LoVo (cell line): ENCODE results near the gene RAP1GAP.
"Not testable (repeated sequence)": the region's sequence is repeated elsewhere in the genome, so short reads cannot be mapped to it uniquely, and the experiment has no call there.

Source experiments
- DNase-seq: peaks from one replicate; pipeline ENCODE4 v3.0.0-alpha.2; 2016; ENCODE audit warnings: low spot score

Gene RAP1GAP

GRCh38 chr1:21644348-21644747, 24.8 kb downstream of the RAP1GAP start:
- no peak for DNase-seq

- no peak for DNase-seq
Observed at GRCh38 chr1:21643624-21644023, 25.5 kb downstream of the RAP1GAP start.

- DNase-seq: no peak
Observed at GRCh38 chr1:21641967-21642739, 27.0 kb downstream of the RAP1GAP start.

GRCh38 chr1:21641537-21641936, 27.6 kb downstream of the RAP1GAP start:
- no peak for DNase-seq

GRCh38 chr1:21641076-21641475, 28.1 kb downstream of the RAP1GAP start:
- DNase-seq: no peak

- no peak for DNase-seq
Observed at GRCh38 chr1:21640653-21641052, 28.5 kb downstream of the RAP1GAP start.

GRCh38 chr1:21639594-21640041, 29.5 kb downstream of the RAP1GAP start:
- DNase-seq: no peak

- peak; percentile 82 for DNase-seq
Observed at GRCh38 chr1:21638531-21639341, 30.4 kb downstream of the RAP1GAP start.

- DNase-seq: no peak
Observed at GRCh38 chr1:21637514-21637913, 31.6 kb downstream of the RAP1GAP start.

GRCh38 chr1:21636029-21636428, 33.1 kb downstream of the RAP1GAP start:
- DNase-seq: no peak

GRCh38 chr1:21634806-21635535, 34.2 kb downstream of the RAP1GAP start:
- DNase-seq: no peak

GRCh38 chr1:21633992-21634805, 35.0 kb downstream of the RAP1GAP start:
- DNase-seq: no peak

- DNase-seq: no peak
Observed at GRCh38 chr1:21633141-21633755, 35.9 kb downstream of the RAP1GAP start.

- DNase-seq: no peak
Observed at GRCh38 chr1:21631944-21632887, 36.9 kb downstream of the RAP1GAP start.

- not testable (repeated sequence) for DNase-seq
Observed at GRCh38 chr1:21631590-21631943, 37.6 kb downstream of the RAP1GAP start.

GRCh38 chr1:21630571-21631343, 38.4 kb downstream of the RAP1GAP start:
- DNase-seq: no peak

GRCh38 chr1:21629971-21630370, 39.2 kb downstream of the RAP1GAP start:
- no peak for DNase-seq

- no peak for DNase-seq
Observed at GRCh38 chr1:21628798-21629393, 40.3 kb downstream of the RAP1GAP start.

- DNase-seq: peak; percentile 18
Observed at GRCh38 chr1:21626921-21627339, 42.2 kb downstream of the RAP1GAP start.
